ENCODE results near the gene EML3.

EML3 gene

GRCh38 chr11:62558669-62559068, 53.9 kb downstream of the EML3 start (continued):
- TF ChIP-seq POU6F1 (CRISPR knock-in tag; IDR thresholded peaks at IDR 0.05; ENCODE audit: borderline replicate concordance, low read depth) (no peak), PATZ1 (CRISPR knock-in tag; IDR thresholded peaks at IDR 0.05; ENCODE audit: borderline replicate concordance) (no peak), ZNF565 (CRISPR knock-in tag; conservative IDR thresholded peaks at IDR 0.05; ENCODE audit: low read depth) (no peak), GLIS3 (CRISPR knock-in tag; IDR thresholded peaks at IDR 0.05) (no peak), ZC3H10 (CRISPR knock-in tag; IDR thresholded peaks at IDR 0.05) (no peak), ZNF70 (CRISPR knock-in tag; IDR thresholded peaks at IDR 0.05) (no peak)

GRCh38 chr11:62556875-62557631, 55.5 kb downstream of the EML3 start:
- no peak for TF ChIP-seq SNAI2 (CRISPR knock-in tag; IDR thresholded peaks at IDR 0.05)
- no peak for TF ChIP-seq CREB5 (CRISPR knock-in tag; IDR thresholded peaks at IDR 0.05; ENCODE audit: low read depth)
- no peak for TF ChIP-seq ZFP30 (CRISPR knock-in tag; IDR thresholded peaks at IDR 0.05)
- no peak for TF ChIP-seq GLIS3 (CRISPR knock-in tag; IDR thresholded peaks at IDR 0.05)
- no peak for TF ChIP-seq ZNF70 (CRISPR knock-in tag; IDR thresholded peaks at IDR 0.05)
- no peak for TF ChIP-seq PPARA (CRISPR knock-in tag; IDR thresholded peaks at IDR 0.05; ENCODE audit: borderline replicate concordance)
- no peak for TF ChIP-seq CSDC2 (CRISPR knock-in tag; IDR thresholded peaks at IDR 0.05)
- TF ChIP-seq ZNF8 (CRISPR knock-in tag; IDR thresholded peaks at IDR 0.05) = no peak
- no peak for TF ChIP-seq ZC3H10 (CRISPR knock-in tag; IDR thresholded peaks at IDR 0.05)
- no peak for TF ChIP-seq BACH2 (CRISPR knock-in tag; IDR thresholded peaks at IDR 0.05; ENCODE audit: borderline replicate concordance)
- no peak for TF ChIP-seq ARNTL (CRISPR knock-in tag; IDR thresholded peaks at IDR 0.05; ENCODE audit: borderline replicate concordance, low read depth)
- no peak for TF ChIP-seq TSHZ2 (CRISPR knock-in tag; IDR thresholded peaks at IDR 0.05)
- no peak for TF ChIP-seq TOX (CRISPR knock-in tag; IDR thresholded peaks at IDR 0.05; ENCODE audit: borderline replicate concordance)
- no peak for ATAC-seq

- ATAC-seq = peak; percentile 71
- no peak for TF ChIP-seq PPARA (CRISPR knock-in tag; IDR thresholded peaks at IDR 0.05; ENCODE audit: borderline replicate concordance)
- no peak for TF ChIP-seq ZNF565 (CRISPR knock-in tag; conservative IDR thresholded peaks at IDR 0.05; ENCODE audit: low read depth)
- TF ChIP-seq CSDC2 (CRISPR knock-in tag; IDR thresholded peaks at IDR 0.05) = no peak
- TF ChIP-seq ZNF8 (CRISPR knock-in tag; IDR thresholded peaks at IDR 0.05) = no peak
- no peak for TF ChIP-seq CREB5 (CRISPR knock-in tag; IDR thresholded peaks at IDR 0.05; ENCODE audit: low read depth)
- TF ChIP-seq BACH2 (CRISPR knock-in tag; IDR thresholded peaks at IDR 0.05; ENCODE audit: borderline replicate concordance) = no peak
- TF ChIP-seq TSHZ2 (CRISPR knock-in tag; IDR thresholded peaks at IDR 0.05) = no peak
- TF ChIP-seq PATZ1 (CRISPR knock-in tag; IDR thresholded peaks at IDR 0.05; ENCODE audit: borderline replicate concordance) = no peak
- TF ChIP-seq ARNTL (CRISPR knock-in tag; IDR thresholded peaks at IDR 0.05; ENCODE audit: borderline replicate concordance, low read depth) = no peak
- no peak for TF ChIP-seq RARB (CRISPR knock-in tag; IDR thresholded peaks at IDR 0.05)
- no peak for TF ChIP-seq TCF4 (CRISPR knock-in tag; IDR thresholded peaks at IDR 0.05; ENCODE audit: borderline replicate concordance)
Measured at GRCh38 chr11:62556108-62556874, 56.3 kb downstream of the EML3 start.

Data from SK-N-SH treated with all-trans-retinoic acid at 6 μM for 48 hours (cell line).